Retina (tissue), 1 donor: ENCODE results near the gene USP36.
"Not testable (repeated sequence)": the region's sequence is repeated elsewhere in the genome, so short reads cannot be mapped to it uniquely, and the experiment has no call there.

ENCODE experiments used
- DNase-seq: peaks from one replicate; pipeline ENCODE4 v3.0.0-alpha.2; 2016

USP36 gene

GRCh38 chr17:78840780-78841611, at the start of gene USP36:
USP36 (minus strand) TSS chr17:78840814; CDS start chr17:78836363, 4,451 bp downstream.
- DNase-seq, result peak; percentile 99

GRCh38 chr17:78890096-78890495, 49.5 kb upstream of the USP36 start:
- not testable (repeated sequence) for DNase-seq

GRCh38 chr17:78889531-78889930, 48.9 kb upstream of the USP36 start:
- no peak for DNase-seq

GRCh38 chr17:78888941-78889518, 48.4 kb upstream of the USP36 start:
- DNase-seq, result no peak

- DNase-seq, result no peak
Measured at GRCh38 chr17:78886954-78887353, 46.3 kb upstream of the USP36 start.

- DNase-seq, result no peak
Measured at GRCh38 chr17:78885956-78886355, 45.3 kb upstream of the USP36 start.

- DNase-seq, result no peak
Measured at GRCh38 chr17:78884876-78885667, 44.5 kb upstream of the USP36 start.

- peak; percentile 54 for DNase-seq
Measured at GRCh38 chr17:78884148-78884825, 43.7 kb upstream of the USP36 start.

GRCh38 chr17:78883533-78884131, 43.0 kb upstream of the USP36 start:
- peak; percentile 85 for DNase-seq

GRCh38 chr17:78883089-78883532, 42.5 kb upstream of the USP36 start:
- no peak for DNase-seq

- DNase-seq, result no peak
Measured at GRCh38 chr17:78882540-78883088, 42.0 kb upstream of the USP36 start.

GRCh38 chr17:78879635-78880186, 39.1 kb upstream of the USP36 start:
- DNase-seq, result no peak

- DNase-seq, result no peak
Measured at GRCh38 chr17:78878871-78879527, 38.4 kb upstream of the USP36 start.

- DNase-seq, result no peak
Measured at GRCh38 chr17:78878261-78878660, 37.6 kb upstream of the USP36 start.

GRCh38 chr17:78876954-78877517, 36.4 kb upstream of the USP36 start:
- DNase-seq, result not testable (repeated sequence)

- no peak for DNase-seq
Measured at GRCh38 chr17:78876094-78876597, 35.5 kb upstream of the USP36 start.

GRCh38 chr17:78875363-78876093, 34.9 kb upstream of the USP36 start:
- DNase-seq, result peak; percentile 21

GRCh38 chr17:78873519-78874340, 33.1 kb upstream of the USP36 start:
- peak; percentile 66 for DNase-seq

GRCh38 chr17:78872486-78872885, 31.9 kb upstream of the USP36 start:
- no peak for DNase-seq
